GM18502 (cell line): ENCODE measurements around the gene TRO.

ENCODE experiments used
- ATAC-seq: cut with Tn5 transposase; IDR thresholded peaks from one replicate; pipeline ENCODE4 v1.9.1; 2021; ENCODE audit warnings: mild to moderate bottlenecking; ENCODE audit not compliant: unreplicated experiment, poor library complexity

TRO gene, protein sequence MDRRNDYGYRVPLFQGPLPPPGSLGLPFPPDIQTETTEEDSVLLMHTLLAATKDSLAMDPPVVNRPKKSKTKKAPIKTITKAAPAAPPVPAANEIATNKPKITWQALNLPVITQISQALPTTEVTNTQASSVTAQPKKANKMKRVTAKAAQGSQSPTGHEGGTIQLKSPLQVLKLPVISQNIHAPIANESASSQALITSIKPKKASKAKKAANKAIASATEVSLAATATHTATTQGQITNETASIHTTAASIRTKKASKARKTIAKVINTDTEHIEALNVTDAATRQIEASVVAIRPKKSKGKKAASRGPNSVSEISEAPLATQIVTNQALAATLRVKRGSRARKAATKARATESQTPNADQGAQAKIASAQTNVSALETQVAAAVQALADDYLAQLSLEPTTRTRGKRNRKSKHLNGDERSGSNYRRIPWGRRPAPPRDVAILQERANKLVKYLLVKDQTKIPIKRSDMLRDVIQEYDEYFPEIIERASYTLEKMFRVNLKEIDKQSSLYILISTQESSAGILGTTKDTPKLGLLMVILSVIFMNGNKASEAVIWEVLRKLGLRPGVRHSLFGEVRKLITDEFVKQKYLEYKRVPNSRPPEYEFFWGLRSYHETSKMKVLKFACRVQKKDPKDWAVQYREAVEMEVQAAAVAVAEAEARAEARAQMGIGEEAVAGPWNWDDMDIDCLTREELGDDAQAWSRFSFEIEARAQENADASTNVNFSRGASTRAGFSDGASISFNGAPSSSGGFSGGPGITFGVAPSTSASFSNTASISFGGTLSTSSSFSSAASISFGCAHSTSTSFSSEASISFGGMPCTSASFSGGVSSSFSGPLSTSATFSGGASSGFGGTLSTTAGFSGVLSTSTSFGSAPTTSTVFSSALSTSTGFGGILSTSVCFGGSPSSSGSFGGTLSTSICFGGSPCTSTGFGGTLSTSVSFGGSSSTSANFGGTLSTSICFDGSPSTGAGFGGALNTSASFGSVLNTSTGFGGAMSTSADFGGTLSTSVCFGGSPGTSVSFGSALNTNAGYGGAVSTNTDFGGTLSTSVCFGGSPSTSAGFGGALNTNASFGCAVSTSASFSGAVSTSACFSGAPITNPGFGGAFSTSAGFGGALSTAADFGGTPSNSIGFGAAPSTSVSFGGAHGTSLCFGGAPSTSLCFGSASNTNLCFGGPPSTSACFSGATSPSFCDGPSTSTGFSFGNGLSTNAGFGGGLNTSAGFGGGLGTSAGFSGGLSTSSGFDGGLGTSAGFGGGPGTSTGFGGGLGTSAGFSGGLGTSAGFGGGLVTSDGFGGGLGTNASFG (N-terminal part only)

DNA sequence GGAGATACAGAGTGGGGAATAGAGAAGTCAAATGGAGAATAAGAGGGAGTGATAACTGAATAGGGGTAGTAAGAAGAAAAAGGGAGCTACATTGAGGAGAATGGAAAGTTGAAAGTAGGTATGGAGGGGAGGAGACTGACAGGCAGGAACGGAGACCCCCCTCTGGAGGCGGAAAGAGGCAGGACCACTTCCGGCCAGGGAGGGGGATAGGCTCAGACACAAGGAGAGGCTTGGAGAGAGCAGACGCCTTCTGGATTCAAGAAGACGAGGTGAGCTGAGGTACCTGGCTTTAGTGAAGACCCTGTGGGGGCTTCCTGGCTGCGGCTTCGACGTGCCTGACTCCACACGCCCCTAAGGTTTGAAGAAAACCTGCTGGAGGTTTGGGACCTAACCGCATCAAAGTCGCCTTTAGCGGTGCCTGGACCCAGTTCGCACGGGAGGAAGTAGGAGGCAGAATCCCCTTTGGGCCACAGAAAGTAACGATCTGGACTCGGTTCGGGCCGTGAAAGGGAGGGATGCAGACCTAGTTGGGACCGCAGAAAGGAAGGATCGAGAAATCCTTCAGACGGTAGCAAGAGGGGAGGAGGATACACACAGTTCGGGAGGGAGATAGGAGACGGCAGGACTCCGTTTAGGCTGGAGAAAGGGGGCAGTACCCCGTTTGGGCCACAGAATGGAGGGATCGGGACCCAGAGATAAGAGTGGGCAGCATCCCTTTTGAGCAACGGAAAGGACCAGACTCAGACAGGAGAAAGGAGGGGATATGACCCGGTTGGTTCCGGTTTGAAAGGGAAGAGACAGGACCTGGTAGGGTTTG is at the start of gene TRO:
Gene TRO, plus strand, starts transcription at position 215 of the 817 bp plus-strand sequence. CDS start 1,423 bp downstream, outside the sequence.
- no peak for ATAC-seq

GRCh38 chrX:54885740-54886139 is 34.9 kb upstream of the TRO start:
- no peak for ATAC-seq

- ATAC-seq, result peak; percentile 56
Observed at GRCh38 chrX:54891573-54891972, 29.1 kb upstream of the TRO start.

GRCh38 chrX:54894159-54894558 is 26.5 kb upstream of the TRO start:
- no peak for ATAC-seq

- no peak for ATAC-seq
Observed at GRCh38 chrX:54909941-54910340, 10.7 kb upstream of the TRO start.

DNA sequence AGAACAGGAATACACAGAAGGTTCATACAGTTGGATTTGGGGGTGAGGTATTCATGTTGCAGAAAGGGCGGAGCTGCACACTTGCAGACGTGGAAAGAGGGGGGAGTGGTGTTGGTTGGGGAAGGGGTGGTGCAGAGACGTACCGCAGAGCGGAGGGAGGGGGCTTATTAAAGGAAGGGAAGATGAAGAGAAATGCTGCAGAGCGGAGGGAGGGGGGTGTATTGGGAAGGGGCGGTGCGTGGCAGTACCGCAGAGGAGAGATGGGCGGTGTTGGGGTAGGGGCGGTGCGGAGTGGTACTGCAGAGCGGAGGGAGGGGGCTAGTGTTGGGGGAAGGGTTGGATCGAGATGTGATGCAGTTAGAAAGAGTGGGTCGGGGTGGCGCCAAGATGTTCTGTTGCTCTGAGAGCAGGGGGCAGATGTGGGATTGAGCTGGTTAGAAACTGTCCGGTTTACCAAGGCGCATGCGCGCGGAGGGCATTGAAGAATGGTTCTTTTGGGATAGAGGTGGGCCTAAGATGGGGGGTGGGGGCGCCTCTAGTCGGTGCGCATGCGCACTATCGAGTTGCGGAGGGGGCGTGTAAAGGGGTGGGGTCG is 900 bp downstream of the TRO start:
- no peak for ATAC-seq

- no peak for ATAC-seq
Observed at GRCh38 chrX:54922547-54922946, 1.9 kb downstream of the TRO start.

DNA sequence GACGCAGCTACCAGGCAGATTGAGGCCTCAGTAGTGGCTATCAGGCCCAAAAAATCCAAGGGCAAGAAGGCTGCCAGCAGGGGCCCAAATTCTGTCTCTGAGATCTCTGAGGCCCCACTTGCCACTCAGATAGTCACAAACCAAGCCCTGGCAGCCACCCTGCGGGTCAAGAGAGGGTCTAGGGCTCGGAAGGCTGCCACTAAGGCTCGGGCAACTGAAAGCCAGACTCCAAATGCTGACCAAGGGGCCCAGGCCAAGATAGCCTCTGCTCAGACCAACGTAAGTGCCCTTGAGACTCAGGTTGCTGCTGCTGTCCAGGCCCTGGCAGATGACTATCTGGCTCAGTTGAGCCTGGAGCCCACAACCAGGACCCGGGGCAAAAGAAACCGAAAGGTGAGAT is 2.8 kb downstream of the TRO start:
- ATAC-seq, result no peak

GRCh38 chrX:54926978-54927377 is 6.4 kb downstream of the TRO start:
- ATAC-seq, result no peak

DNA sequence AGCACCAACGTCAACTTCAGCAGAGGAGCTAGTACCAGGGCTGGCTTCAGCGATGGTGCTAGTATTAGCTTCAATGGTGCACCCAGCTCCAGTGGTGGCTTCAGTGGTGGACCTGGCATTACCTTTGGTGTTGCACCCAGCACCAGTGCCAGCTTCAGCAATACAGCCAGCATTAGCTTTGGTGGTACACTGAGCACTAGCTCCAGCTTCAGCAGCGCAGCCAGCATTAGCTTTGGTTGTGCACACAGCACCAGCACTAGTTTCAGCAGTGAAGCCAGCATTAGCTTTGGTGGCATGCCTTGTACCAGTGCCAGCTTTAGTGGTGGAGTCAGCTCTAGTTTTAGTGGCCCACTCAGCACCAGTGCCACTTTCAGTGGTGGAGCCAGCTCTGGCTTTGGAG is 8.3 kb downstream of the TRO start:
- ATAC-seq, result no peak

- ATAC-seq, result no peak
Observed at GRCh38 chrX:54930291-54931049, 9.8 kb downstream of the TRO start.

GRCh38 chrX:54931107-54931506 is 10.5 kb downstream of the TRO start:
- no peak for ATAC-seq

GRCh38 chrX:54933150-54933826 is 12.7 kb downstream of the TRO start:
- no peak for ATAC-seq

GRCh38 chrX:54934058-54934457 is 13.4 kb downstream of the TRO start:
- no peak for ATAC-seq

DNA sequence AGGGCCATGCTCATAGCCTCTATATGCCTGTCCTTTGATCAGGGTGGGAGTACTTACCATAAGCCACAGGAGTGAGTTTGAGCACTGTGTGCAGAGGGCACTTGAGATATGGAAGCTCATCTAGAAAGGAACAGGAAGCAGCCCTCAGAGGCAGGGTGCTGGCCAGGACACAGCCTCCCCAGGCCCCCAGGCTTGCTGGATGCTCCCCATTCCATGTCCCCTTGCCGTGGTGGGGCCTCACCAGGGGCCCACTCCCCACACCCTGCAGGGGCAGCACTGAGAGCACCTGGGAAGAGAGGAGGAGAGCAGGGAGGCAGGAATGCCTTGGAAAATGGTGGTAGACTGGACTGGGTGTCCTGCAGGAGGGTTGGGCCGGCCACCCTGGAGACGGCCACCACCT is 14.3 kb downstream of the TRO start:
- no peak for ATAC-seq

GRCh38 chrX:54935306-54935705 is 14.7 kb downstream of the TRO start:
- no peak for ATAC-seq

- no peak for ATAC-seq
Observed at GRCh38 chrX:54937416-54937815, 16.8 kb downstream of the TRO start.

DNA sequence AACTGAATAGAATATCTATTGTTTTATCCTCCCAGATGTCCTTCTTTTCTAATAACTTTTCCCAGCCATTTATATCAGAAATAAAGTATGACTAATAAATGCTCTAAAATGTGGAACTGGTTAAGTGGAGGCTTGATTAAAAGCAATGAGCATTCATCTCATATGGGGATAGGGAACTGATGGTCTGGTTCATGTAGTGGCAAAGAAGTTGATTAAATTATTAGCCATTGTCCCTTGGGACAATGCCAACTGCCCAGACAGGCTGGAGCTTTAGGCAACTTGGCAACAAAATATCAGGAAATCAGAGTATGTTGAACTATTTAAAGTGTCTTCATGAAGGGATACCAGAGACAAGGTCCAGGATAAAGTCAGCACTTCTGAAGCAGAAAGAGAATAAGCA is 24.2 kb downstream of the TRO start:
- ATAC-seq, result no peak
